Activated gamma-delta T cell (primary cell): ENCODE measurements around the gene NFIX.

Source experiments
- DNase-seq: peaks from one replicate; lab custom pipeline; 2025; lab: John Stamatoyannopoulos, UW

Gene NFIX

GRCh38 chr19:13056052-13056660 lies 60.9 kb downstream of the NFIX start:
- DNase-seq, result no peak

- DNase-seq, result no peak
Measured at GRCh38 chr19:13057147-13057572, 61.9 kb downstream of the NFIX start.

- no peak for DNase-seq
Measured at GRCh38 chr19:13057744-13058143, 62.5 kb downstream of the NFIX start.

GRCh38 chr19:13058951-13059660 lies 63.8 kb downstream of the NFIX start:
- DNase-seq, result no peak

- DNase-seq, result no peak
Measured at GRCh38 chr19:13060233-13060963, 65.1 kb downstream of the NFIX start.

GRCh38 chr19:13060964-13061927 lies 66.0 kb downstream of the NFIX start:
- peak; percentile 45 for DNase-seq

GRCh38 chr19:13062317-13062716 lies 67.0 kb downstream of the NFIX start:
- DNase-seq, result no peak

GRCh38 chr19:13063461-13064091 lies 68.3 kb downstream of the NFIX start:
- DNase-seq, result no peak

GRCh38 chr19:13064092-13064489 lies 68.8 kb downstream of the NFIX start:
- DNase-seq, result no peak

GRCh38 chr19:13066226-13066625 lies 71.0 kb downstream of the NFIX start:
- DNase-seq, result no peak

- no peak for DNase-seq
Measured at GRCh38 chr19:13066933-13067807, 71.9 kb downstream of the NFIX start.

- no peak for DNase-seq
Measured at GRCh38 chr19:13068085-13068846, 73.0 kb downstream of the NFIX start.

- no peak for DNase-seq
Measured at GRCh38 chr19:13069415-13070359, 74.4 kb downstream of the NFIX start.

- DNase-seq, result no peak
Measured at GRCh38 chr19:13070425-13071140, 75.3 kb downstream of the NFIX start.

GRCh38 chr19:13071444-13072187 lies 76.3 kb downstream of the NFIX start:
- DNase-seq, result no peak

GRCh38 chr19:13072188-13072908 lies 77.1 kb downstream of the NFIX start:
- no peak for DNase-seq
